Endothelial cell of umbilical vein (primary cell): ENCODE results near the gene REEP3. TPM values are rescaled to one million over a fixed set of nuclear protein-coding genes. Genes with fewer than 3 reads are reported as not detected.

ENCODE experiments used
- BruUV-seq: library from RNA; stranded (reverse); fragments of 400-500 nt; replicated peaks from 2 replicates; lab custom pipeline; 2021; lab: Mats Ljungman, UMichigan
- CTCF ChIA-PET: fragments of 300-600, 350-600 bp; sonication (Branson Sonifier 250); formaldehyde crosslinking; loops from one replicate; lab custom pipeline; 2021; ENCODE audit warnings: antibody characterized with exemption, inconsistent platforms; lab: Charles Lee
- POLR2A ChIA-PET: fragments of 300-600, 350-600 bp; sonication (Branson Sonifier 250); formaldehyde crosslinking; loops from one replicate; lab custom pipeline; 2021; ENCODE audit warnings: antibody characterized with exemption, inconsistent platforms; lab: Charles Lee
- DNase-seq: peaks from one replicate; pipeline ENCODE4 v3.0.0-alpha.2; 2011; ENCODE audit warnings: low read depth, low spot score
- FAIRE-seq: peaks from 2 replicates; lab custom pipeline; 2011; peaks lifted over from hg19 to GRCh38; lab: Jason Lieb, UNC
- H2AFZ ChIP-seq: 2 replicates; pipeline ENCODE4 v1.6.0; 2012; ENCODE audit warnings: low read depth, low read length, control low read depth, inconsistent platforms
- H3K27ac ChIP-seq: 2 replicates; pipeline ENCODE4 v1.5.1; 2011; ENCODE audit warnings: low read depth, mild to moderate bottlenecking, control low read depth, low read length, moderate library complexity; ENCODE audit not compliant: insufficient read depth
- H3K27me3 ChIP-seq, 2 experiments: 2 replicates each; pipeline versions ENCODE4 v1.6.0 to v1.6.1; 2011; ENCODE audit warnings: low read length in 2 of 2, mixed read lengths in 1 of 2; ENCODE audit not compliant: control insufficient read depth in 2 of 2, insufficient read depth in 2 of 2
- H3K36me3 ChIP-seq, 2 experiments: 2 replicates in 1 of 2; 3 replicates in 1 of 2; pipeline ENCODE4 v1.5.1; 2011; ENCODE audit warnings: low read length in 2 of 2, mild to moderate bottlenecking in 1 of 2, moderate library complexity in 1 of 2; ENCODE audit not compliant: control insufficient read depth in 2 of 2, insufficient read depth in 2 of 2; ENCODE audit errors: extremely low read depth in 1 of 2
- H3K4me1 ChIP-seq: 3 replicates; pipeline ENCODE4 v1.5.1; 2011; ENCODE audit warnings: mild to moderate bottlenecking, low read length; ENCODE audit not compliant: control insufficient read depth, insufficient read depth; ENCODE audit errors: extremely low read depth
- H3K4me2 ChIP-seq: 2 replicates; pipeline ENCODE4 v1.6.1; 2011; ENCODE audit warnings: low read length, control low read depth, mixed read lengths; ENCODE audit not compliant: insufficient read depth
- H3K4me3 ChIP-seq, 3 experiments: fragments of 200-600 bp in 1 of 3; sonication (generic), shearing (Covaris generic) in 1 of 3; replicated peaks in 1 of 3; 2 replicates each; pipeline ENCODE4 v1.5.1; 2011 to 2016; ENCODE audit warnings: control low read depth in 3 of 3, low read length in 3 of 3, mild to moderate bottlenecking in 2 of 3, inconsistent platforms in 1 of 3, low read depth in 1 of 3, moderate library complexity in 1 of 3; ENCODE audit not compliant: insufficient read depth in 1 of 3
- H3K79me2 ChIP-seq: 2 replicates; pipeline ENCODE4 v1.6.0; 2012; ENCODE audit warnings: low read length, inconsistent platforms; ENCODE audit not compliant: control insufficient read depth, insufficient read depth
- H3K9ac ChIP-seq: replicated peaks from 2 replicates; pipeline ENCODE3; 2011; ENCODE audit warnings: low read length, control low read depth; ENCODE audit not compliant: insufficient read depth; ENCODE audit errors: extremely low read depth
- H3K9me1 ChIP-seq: replicated peaks from 3 replicates; pipeline ENCODE4 v1.6.0; 2011; ENCODE audit warnings: mild to moderate bottlenecking, low read length; ENCODE audit not compliant: control insufficient read depth, insufficient read depth; ENCODE audit errors: extremely low read depth
- H3K9me3 ChIP-seq: replicated peaks from 2 replicates; pipeline ENCODE4 v1.5.1; 2012; ENCODE audit warnings: low read length, inconsistent platforms; ENCODE audit not compliant: control insufficient read depth, insufficient read depth
- H4K20me1 ChIP-seq: replicated peaks from 2 replicates; pipeline ENCODE3; 2011; ENCODE audit warnings: mild to moderate bottlenecking, low read length; ENCODE audit not compliant: control insufficient read depth, insufficient read depth; ENCODE audit errors: extremely low read depth
- EZH2 ChIP-seq: IDR thresholded peaks from 2 replicates; pipeline ENCODE4 v1.6.1; 2012; ENCODE audit warnings: borderline replicate concordance, low read depth, mild to moderate bottlenecking, moderate library complexity, low read length, inconsistent platforms; ENCODE audit not compliant: severe bottlenecking
- FOS ChIP-seq: IDR thresholded peaks from 2 replicates; pipeline ENCODE4 v1.6.1; 2011; ENCODE audit warnings: mild to moderate bottlenecking, low read length, moderate library complexity, borderline replicate concordance; ENCODE audit not compliant: insufficient read depth
- GATA2 ChIP-seq: IDR thresholded peaks from 2 replicates; pipeline ENCODE4 v1.7.0; 2011; ENCODE audit warnings: low read depth, mild to moderate bottlenecking, moderate library complexity, mixed read lengths, low read length; ENCODE audit not compliant: insufficient read length, insufficient read depth
- JUN ChIP-seq: IDR thresholded peaks from 2 replicates; pipeline ENCODE4 v1.6.1; 2011; ENCODE audit warnings: borderline replicate concordance, low read depth; ENCODE audit not compliant: insufficient read length, insufficient read depth
- MYC ChIP-seq: IDR thresholded peaks from one replicate; pipeline ENCODE4 v1.6.1; 2011; ENCODE audit warnings: mild to moderate bottlenecking, low read depth, low read length
- POLR2A ChIP-seq: IDR thresholded peaks from 2 replicates; pipeline ENCODE4 v1.6.1; 2012; ENCODE audit warnings: low read depth, mild to moderate bottlenecking, control low read depth, low read length
- POLR2AphosphoS5 ChIP-seq: IDR thresholded peaks from 2 replicates; pipeline ENCODE4 v1.6.1; 2012; ENCODE audit warnings: low read depth, mild to moderate bottlenecking, control low read depth, low read length, moderate library complexity; ENCODE audit not compliant: insufficient read depth
- dilution Hi-C: fragments of 300-500 bp; cut with MboI; formaldehyde crosslinking; loops from one replicate; pipeline ENCODE4 v1.15.0; 2019; ENCODE audit warnings: low sequenced_read_pairs; ENCODE audit not compliant: extremely low pct_ligation_motif_present
- intact Hi-C: fragments of 100-400 bp; cut with micrococcal nuclease; formaldehyde crosslinking; loops from one replicate; pipeline ENCODE4 v1.10.0; 2022
- polyA plus RNA-seq, 4 experiments: library from polyadenylated mRNA; depleted of rRNA in 3 of 4; stranded (reverse) in 3 of 4; unstranded in 1 of 4; fragments of >200 nt; gene quantifications; 2 replicates each; pipeline versions ENCODE4 v1.2.1 to v1.2.3, GENCODE V29; 2011 to 2012; ENCODE audit warnings: missing spikeins in 1 of 4
- total RNA-seq: library from RNA; stranded (reverse); gene quantifications from 2 replicates; pipeline ENCODE4 v1.2.3, GENCODE V29; 2021
- TF ChIP-seq, protein P1 (sequence below): IDR thresholded peaks from 2 replicates; pipeline ENCODE4 v1.6.1; 2011; ENCODE audit not compliant: insufficient read depth, insufficient read length
- TF ChIP-seq, protein P2 (sequence below), 2 donors: IDR thresholded peaks; 1 replicate in 1 of 2; 2 replicates in 1 of 2; pipeline ENCODE4 v1.5.1; 2011; ENCODE audit warnings: low read length in 2 of 2, mild to moderate bottlenecking in 2 of 2, moderate library complexity in 2 of 2, control low read depth in 1 of 2, inconsistent platforms in 1 of 2, low read depth in 1 of 2; ENCODE audit not compliant: insufficient read depth in 1 of 2; ENCODE audit errors: extremely low read depth in 1 of 2

REEP3 gene
- total and polyA plus RNA-seq, 2 donors (not counting 3 experiments of a cell fraction or from before 2014, with no cell fraction given) = 12.3 to 48.3 TPM

DNA sequence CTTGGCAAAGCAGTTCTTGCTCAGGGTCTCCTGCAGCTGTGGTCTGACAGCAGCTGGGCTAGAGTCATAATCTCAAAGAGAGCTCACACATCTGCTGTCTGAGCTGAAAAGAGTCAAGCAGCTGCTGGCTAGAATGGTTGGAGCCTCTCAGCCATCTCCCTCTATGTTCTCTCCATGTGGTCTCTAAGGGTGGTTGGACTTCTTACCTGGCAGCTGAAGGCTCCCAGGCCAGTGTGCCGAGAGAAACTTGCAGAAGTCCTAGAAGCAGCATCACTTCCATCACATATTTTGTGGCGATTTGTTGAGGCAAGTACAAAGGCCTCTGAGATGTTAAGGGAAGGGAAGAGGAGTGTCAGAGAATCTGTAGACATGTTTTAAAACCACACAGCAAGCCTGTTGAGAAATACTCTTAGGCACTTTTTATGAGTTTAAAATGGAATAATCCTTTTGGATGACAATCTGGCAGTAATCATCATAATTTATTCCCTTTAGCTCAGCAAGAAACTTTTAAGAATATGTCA, 93.2 kb downstream of the REEP3 start:
- CTCF ChIA-PET = interaction anchor here (0.8 to 1.5 kb wide), 6 partner anchors 10 to 447 kb away, joined by 3 to 5 read pairs (median 3); no protein-coding TSS in a partner anchor
- intact Hi-C loops (loop anchor here (5.0 kb wide), 1 partner anchor 42 kb away; no protein-coding TSS in a partner anchor), dilution Hi-C loops (no loop called here)
- Histone ChIP-seq H3K4me3 (no peak overlapping the region), H3K79me2 (no peaks in the 10 kb centered on the region), H3K4me1 (peaks cover 6% of the 10 kb centered on the region), H4K20me1 (no peaks in the 10 kb centered on the region), H3K36me3 (peaks cover 0 to 2% of the 10 kb centered on the region in 2 experiments), H3K27ac (no peak overlapping the region), H2AFZ (no peak overlapping the region), H3K9me3 (no peaks in the 10 kb centered on the region), H3K9me1 (no peaks in the 10 kb centered on the region), H3K4me2 (no peak overlapping the region), H3K9ac (no peak overlapping the region), H3K27me3 (no peaks in the 10 kb centered on the region)
- DNase-seq = no peak
- FAIRE-seq = no peak
- no TSS peak for BruUV-seq
- POLR2A ChIA-PET = no interaction called here
- TF ChIP-seq, protein P1, sequence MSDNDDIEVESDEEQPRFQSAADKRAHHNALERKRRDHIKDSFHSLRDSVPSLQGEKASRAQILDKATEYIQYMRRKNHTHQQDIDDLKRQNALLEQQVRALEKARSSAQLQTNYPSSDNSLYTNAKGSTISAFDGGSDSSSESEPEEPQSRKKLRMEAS = no peak
- TF ChIP-seq MYC = no peak
- no peak for TF ChIP-seq EZH2
- TF ChIP-seq GATA2 = no peak
- TF ChIP-seq, protein P2, sequence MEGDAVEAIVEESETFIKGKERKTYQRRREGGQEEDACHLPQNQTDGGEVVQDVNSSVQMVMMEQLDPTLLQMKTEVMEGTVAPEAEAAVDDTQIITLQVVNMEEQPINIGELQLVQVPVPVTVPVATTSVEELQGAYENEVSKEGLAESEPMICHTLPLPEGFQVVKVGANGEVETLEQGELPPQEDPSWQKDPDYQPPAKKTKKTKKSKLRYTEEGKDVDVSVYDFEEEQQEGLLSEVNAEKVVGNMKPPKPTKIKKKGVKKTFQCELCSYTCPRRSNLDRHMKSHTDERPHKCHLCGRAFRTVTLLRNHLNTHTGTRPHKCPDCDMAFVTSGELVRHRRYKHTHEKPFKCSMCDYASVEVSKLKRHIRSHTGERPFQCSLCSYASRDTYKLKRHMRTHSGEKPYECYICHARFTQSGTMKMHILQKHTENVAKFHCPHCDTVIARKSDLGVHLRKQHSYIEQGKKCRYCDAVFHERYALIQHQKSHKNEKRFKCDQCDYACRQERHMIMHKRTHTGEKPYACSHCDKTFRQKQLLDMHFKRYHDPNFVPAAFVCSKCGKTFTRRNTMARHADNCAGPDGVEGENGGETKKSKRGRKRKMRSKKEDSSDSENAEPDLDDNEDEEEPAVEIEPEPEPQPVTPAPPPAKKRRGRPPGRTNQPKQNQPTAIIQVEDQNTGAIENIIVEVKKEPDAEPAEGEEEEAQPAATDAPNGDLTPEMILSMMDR (IDR thresholded peaks at IDR 0.05; ENCODE audit: extremely low read depth in 1 of 2, insufficient read depth in 1 of 2, low read depth in 1 of 2, low read length in 2 of 2) = no peak
- TF ChIP-seq POLR2A = no peak
- no peak for TF ChIP-seq JUN
- no peak for TF ChIP-seq FOS
- TF ChIP-seq POLR2AphosphoS5 = no peak
